ENCODE data around the gene KIF26B.

KIF26B gene

DNA sequence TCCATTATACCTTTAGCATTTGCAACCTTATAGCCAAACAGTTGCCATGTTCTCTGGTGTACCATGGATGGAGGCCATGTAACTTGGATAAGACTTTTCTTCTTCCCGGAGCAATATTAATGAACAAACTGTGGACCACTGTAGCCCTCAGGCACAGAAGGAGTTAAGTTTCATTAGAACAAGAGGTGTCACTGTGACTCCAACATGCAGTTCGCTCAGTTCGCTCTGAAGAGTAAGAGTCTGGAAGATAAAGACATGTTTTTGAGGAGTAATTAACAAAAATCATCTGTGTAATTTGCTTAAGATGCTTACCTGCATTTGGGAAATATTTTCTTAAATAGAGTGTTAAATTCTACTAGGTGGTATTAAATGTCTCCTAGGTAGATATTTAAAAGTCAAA, 4.1 kb downstream of the KIF26B start:
- Histone ChIP-seq H3K36me3 (ENCODE audit: insufficient read depth, low read length) (no peaks in the 10 kb centered on the region), H3F3A (ENCODE audit: insufficient read depth, low read length) (no peaks in the 10 kb centered on the region), H3K79me2 (ENCODE audit: insufficient read depth, low read length) (no peaks in the 10 kb centered on the region), H4K20me1 (ENCODE audit: insufficient read depth, low read length) (no peaks in the 10 kb centered on the region), H3K27ac (ENCODE audit: low read depth, low read length, poor library complexity, severe bottlenecking) (no peak overlapping the region), H3K9me2 (ENCODE audit: low read depth, low read length) (no peaks in the 10 kb centered on the region), H3K27me3 (ENCODE audit: insufficient read depth, low read length) (peaks cover 9% of the 10 kb centered on the region; the same call in 1 of the 2 replicates), H3K4me1 (ENCODE audit: insufficient read depth, low read length, severe bottlenecking) (no peaks in the 10 kb centered on the region), H3K9ac (ENCODE audit: low read length) (no peak overlapping the region), H3K4me3 (ENCODE audit: low read depth, low read length, poor library complexity, severe bottlenecking) (no peak overlapping the region), H3K9me3 (ENCODE audit: low read length) (no peaks in the 10 kb centered on the region), H2AFZ (ENCODE audit: low read length) (no peak overlapping the region), H3K4me2 (ENCODE audit: low read length) (no peak overlapping the region)
- TF ChIP-seq CTCF (IDR thresholded peaks at IDR 0.05; ENCODE audit: low read length) = no peak
- TF ChIP-seq EZH2 (IDR thresholded peaks at IDR 0.05; ENCODE audit: borderline replicate concordance, low read length) = no peak

DNA sequence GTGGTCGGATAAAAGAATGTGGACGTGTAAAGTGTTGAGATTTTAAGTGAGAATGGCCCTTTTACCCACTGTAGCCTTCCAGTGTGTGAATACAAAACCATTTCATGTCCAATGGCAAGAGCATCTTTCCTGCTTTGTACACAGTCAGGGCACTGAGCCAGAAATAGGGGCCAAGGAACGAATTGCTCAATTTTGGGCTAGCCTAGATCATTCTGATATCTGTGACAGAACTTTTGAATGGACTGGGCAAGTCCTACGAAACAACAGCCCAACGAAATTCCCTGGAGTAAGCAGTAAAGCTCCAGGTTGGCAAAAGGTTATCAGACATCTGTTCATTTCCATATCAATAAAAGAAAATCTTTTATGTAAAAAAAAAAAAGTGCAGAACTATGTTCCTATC, 5.5 kb downstream of the KIF26B start:
- H2AFZ ChIP-seq (ENCODE audit: low read length) = no peak overlapping the region
- no peaks in the 10 kb centered on the region for H3K4me1 ChIP-seq (ENCODE audit: insufficient read depth, low read length, severe bottlenecking)
- no peaks in the 10 kb centered on the region for H3K36me3 ChIP-seq (ENCODE audit: insufficient read depth, low read length)
- H3K9me3 ChIP-seq (ENCODE audit: low read length) = no peaks in the 10 kb centered on the region
- no peaks in the 10 kb centered on the region for H4K20me1 ChIP-seq (ENCODE audit: insufficient read depth, low read length)
- no peak overlapping the region for H3K4me3 ChIP-seq (ENCODE audit: low read depth, low read length, poor library complexity, severe bottlenecking)
- no peak overlapping the region for H3K27ac ChIP-seq (ENCODE audit: low read depth, low read length, poor library complexity, severe bottlenecking)
- H3F3A ChIP-seq (ENCODE audit: insufficient read depth, low read length) = no peaks in the 10 kb centered on the region
- no peak overlapping the region for H3K9ac ChIP-seq (ENCODE audit: low read length)
- TF ChIP-seq EZH2 (IDR thresholded peaks at IDR 0.05; ENCODE audit: borderline replicate concordance, low read length) (no peak), CTCF (IDR thresholded peaks at IDR 0.05; ENCODE audit: low read length) (no peak)
- no peaks in the 10 kb centered on the region for H3K9me2 ChIP-seq (ENCODE audit: low read depth, low read length)
- H3K4me2 ChIP-seq (ENCODE audit: low read length) = no peak overlapping the region
- no peaks in the 10 kb centered on the region for H3K79me2 ChIP-seq (ENCODE audit: insufficient read depth, low read length)
- peaks cover 7% of the 10 kb centered on the region; the same call in 1 of the 2 replicates for H3K27me3 ChIP-seq (ENCODE audit: insufficient read depth, low read length)

DNA sequence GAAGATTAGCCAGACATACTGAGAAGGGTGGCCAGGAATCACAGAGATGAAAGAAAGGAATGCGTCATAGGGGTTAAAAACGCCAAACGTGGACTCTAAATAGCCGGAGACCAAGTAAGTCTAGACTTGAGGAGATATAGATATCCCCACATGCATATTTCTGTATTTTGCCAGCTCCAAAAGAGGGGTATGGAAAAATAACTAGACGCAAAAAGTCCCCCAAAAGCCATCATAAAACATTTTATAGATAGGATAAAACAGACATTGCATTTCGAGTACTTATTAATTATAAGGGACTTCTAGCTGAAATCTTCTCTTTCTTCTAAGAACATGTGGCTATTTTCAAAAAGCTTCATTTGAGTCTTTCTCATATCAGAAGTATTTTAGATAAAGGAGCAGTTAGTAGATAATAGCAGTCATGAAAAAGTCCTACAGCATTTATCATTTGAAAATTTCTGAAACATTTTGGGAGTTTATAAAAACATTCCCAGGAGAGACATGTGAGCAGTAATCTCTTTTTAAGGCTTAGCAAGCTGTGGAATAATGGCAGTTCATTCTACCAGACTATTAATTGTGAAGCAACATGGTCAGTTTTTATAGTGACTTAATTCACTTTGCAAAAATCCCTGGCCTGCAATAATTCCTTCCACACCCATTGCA, 6.1 kb downstream of the KIF26B start:
- TF ChIP-seq EZH2 (IDR thresholded peaks at IDR 0.05; ENCODE audit: borderline replicate concordance, low read length) (no peak), CTCF (IDR thresholded peaks at IDR 0.05; ENCODE audit: low read length) (no peak)
- H3F3A ChIP-seq (ENCODE audit: insufficient read depth, low read length) = no peaks in the 10 kb centered on the region

More for the DNA sequence above, 6.1 kb downstream of the KIF26B start:
- no peaks in the 10 kb centered on the region for H3K9me3 ChIP-seq (ENCODE audit: low read length)
- H3K4me1 ChIP-seq (ENCODE audit: insufficient read depth, low read length, severe bottlenecking) = no peaks in the 10 kb centered on the region
- H3K79me2 ChIP-seq (ENCODE audit: insufficient read depth, low read length) = no peaks in the 10 kb centered on the region
- no peak overlapping the region for H3K4me3 ChIP-seq (ENCODE audit: low read depth, low read length, poor library complexity, severe bottlenecking)
- H3K27me3 ChIP-seq (ENCODE audit: insufficient read depth, low read length) = peaks cover under 1% of the 10 kb centered on the region; the same call in 1 of the 2 replicates
- H3K27ac ChIP-seq (ENCODE audit: low read depth, low read length, poor library complexity, severe bottlenecking) = no peak overlapping the region
- H2AFZ ChIP-seq (ENCODE audit: low read length) = no peak overlapping the region
- no peak overlapping the region for H3K9ac ChIP-seq (ENCODE audit: low read length)
- H3K4me2 ChIP-seq (ENCODE audit: low read length) = no peak overlapping the region
- H3K36me3 ChIP-seq (ENCODE audit: insufficient read depth, low read length) = no peaks in the 10 kb centered on the region
- H4K20me1 ChIP-seq (ENCODE audit: insufficient read depth, low read length) = no peaks in the 10 kb centered on the region
- H3K9me2 ChIP-seq (ENCODE audit: low read depth, low read length) = no peaks in the 10 kb centered on the region
